PC-9 (cell line): ENCODE measurements around the gene ADARB2.

Source experiments
- CTCF ChIP-seq: fragments of 200-600 bp; sonication (generic); conservative IDR thresholded peaks from 2 replicates; pipeline ENCODE4 v1.6.1; 2017; ENCODE audit warnings: mixed run types, antibody characterized with exemption, mild to moderate bottlenecking, moderate library complexity
- EZH2 ChIP-seq: fragments of 200-600 bp; sonication (generic); IDR thresholded peaks from 2 replicates; pipeline ENCODE4 v1.8.0; 2017; ENCODE audit warnings: antibody characterized with exemption, low read depth

- TF ChIP-seq CTCF: no peak
- TF ChIP-seq EZH2: no peak
Observed at GRCh38 chr10:1525354-1526162, 211.8 kb downstream of the ADARB2 start.
